ENCODE data around the gene KLHL29. TPM values are rescaled to one million over a fixed set of nuclear protein-coding genes. Genes with fewer than 3 reads are reported as not detected.

Gene KLHL29
- total and polyA plus RNA-seq, 2 donors (not counting 3 experiments of a cell fraction or from before 2014, with no cell fraction given), result 4.6 to 12.7 TPM

- H3K4me3 ChIP-seq (replicated peaks in 1 of 3; ENCODE audit: insufficient read depth in 1 of 3, low read depth in 1 of 3, low read length in 3 of 3), result no peak overlapping the region
- H4K20me1 ChIP-seq (replicated peaks; ENCODE audit: control insufficient read depth, extremely low read depth, insufficient read depth, low read length), result no peaks in the 10 kb centered on the region
- BruUV-seq (replicated peaks), result no TSS peak
- no peaks in the 10 kb centered on the region for H3K9me1 ChIP-seq (replicated peaks; ENCODE audit: control insufficient read depth, extremely low read depth, insufficient read depth, low read length)
- dilution Hi-C loops (cut with MboI; ENCODE audit: extremely low pct_ligation_motif_present, low sequenced_read_pairs) (no loop called here), intact Hi-C loops (cut with micrococcal nuclease) (no loop called here)
- H3K27ac ChIP-seq (ENCODE audit: insufficient read depth, low read depth, low read length), result no peak overlapping the region
- H3K4me2 ChIP-seq (ENCODE audit: insufficient read depth, low read length), result no peak overlapping the region
- no peak for TF ChIP-seq FOS (IDR thresholded peaks at IDR 0.05; ENCODE audit: borderline replicate concordance, insufficient read depth, low read length)
- TF ChIP-seq GATA2 (IDR thresholded peaks at IDR 0.05; ENCODE audit: insufficient read depth, insufficient read length, low read depth, low read length), result no peak
- TF ChIP-seq POLR2A (IDR thresholded peaks at IDR 0.05; ENCODE audit: low read depth, low read length), result no peak
- H2AFZ ChIP-seq (ENCODE audit: low read depth, low read length), result no peak overlapping the region
- DNase-seq (ENCODE audit: low read depth, low spot score) (no peak), FAIRE-seq (no peak)
- H3K36me3 ChIP-seq (ENCODE audit: control insufficient read depth in 2 of 2, extremely low read depth in 1 of 2, insufficient read depth in 2 of 2, low read length in 2 of 2), result no peaks in the 10 kb centered on the region
- H3K79me2 ChIP-seq (ENCODE audit: control insufficient read depth, insufficient read depth, low read length), result no peaks in the 10 kb centered on the region
- H3K9ac ChIP-seq (replicated peaks; ENCODE audit: extremely low read depth, insufficient read depth, low read length), result no peak overlapping the region
- POLR2A ChIA-PET, result no interaction called here
- H3K9me3 ChIP-seq (replicated peaks; ENCODE audit: control insufficient read depth, insufficient read depth, low read length), result no peaks in the 10 kb centered on the region
- no peaks in the 10 kb centered on the region for H3K27me3 ChIP-seq (ENCODE audit: control insufficient read depth in 2 of 2, insufficient read depth in 2 of 2, low read length in 2 of 2)
- CTCF ChIA-PET, result no interaction called here
- no peaks in the 10 kb centered on the region for H3K4me1 ChIP-seq (ENCODE audit: control insufficient read depth, extremely low read depth, insufficient read depth, low read length)
Measured at GRCh38 chr2:23478933-23479683, 94.1 kb downstream of the KLHL29 start.

- BruUV-seq (replicated peaks), result no TSS peak
- Histone ChIP-seq H2AFZ (ENCODE audit: low read depth, low read length) (no peak overlapping the region), H4K20me1 (replicated peaks; ENCODE audit: control insufficient read depth, extremely low read depth, insufficient read depth, low read length) (no peaks in the 10 kb centered on the region), H3K79me2 (ENCODE audit: control insufficient read depth, insufficient read depth, low read length) (no peaks in the 10 kb centered on the region), H3K9me1 (replicated peaks; ENCODE audit: control insufficient read depth, extremely low read depth, insufficient read depth, low read length) (no peaks in the 10 kb centered on the region), H3K4me3 (replicated peaks in 1 of 3; ENCODE audit: insufficient read depth in 1 of 3, low read depth in 1 of 3, low read length in 3 of 3) (no peak overlapping the region), H3K4me2 (ENCODE audit: insufficient read depth, low read length) (no peak overlapping the region), H3K27me3 (ENCODE audit: control insufficient read depth in 2 of 2, insufficient read depth in 2 of 2, low read length in 2 of 2) (no peaks in the 10 kb centered on the region), H3K36me3 (ENCODE audit: control insufficient read depth in 2 of 2, extremely low read depth in 1 of 2, insufficient read depth in 2 of 2, low read length in 2 of 2) (no peaks in the 10 kb centered on the region), H3K27ac (ENCODE audit: insufficient read depth, low read depth, low read length) (no peak overlapping the region), H3K9ac (replicated peaks; ENCODE audit: extremely low read depth, insufficient read depth, low read length) (no peak overlapping the region), H3K4me1 (ENCODE audit: control insufficient read depth, extremely low read depth, insufficient read depth, low read length) (no peaks in the 10 kb centered on the region), H3K9me3 (replicated peaks; ENCODE audit: control insufficient read depth, insufficient read depth, low read length) (no peaks in the 10 kb centered on the region)
- dilution Hi-C loops (cut with MboI; ENCODE audit: extremely low pct_ligation_motif_present, low sequenced_read_pairs) (no loop called here), intact Hi-C loops (cut with micrococcal nuclease) (no loop called here)
- ChIA-PET CTCF (no interaction called here), POLR2A (no interaction called here)
- FAIRE-seq (no peak), DNase-seq (ENCODE audit: low read depth, low spot score) (no peak)
- TF ChIP-seq POLR2A (IDR thresholded peaks at IDR 0.05; ENCODE audit: low read depth, low read length), result no peak
Measured at GRCh38 chr2:23480957-23481797, 96.2 kb downstream of the KLHL29 start.

All from endothelial cell of umbilical vein (primary cell).